ENCODE data around the gene ZNF66. TPM values are rescaled to one million over a fixed set of nuclear protein-coding genes. Genes with fewer than 3 reads are reported as not detected.

The ZNF66 gene
- total RNA-seq = 10.9 TPM

DNA sequence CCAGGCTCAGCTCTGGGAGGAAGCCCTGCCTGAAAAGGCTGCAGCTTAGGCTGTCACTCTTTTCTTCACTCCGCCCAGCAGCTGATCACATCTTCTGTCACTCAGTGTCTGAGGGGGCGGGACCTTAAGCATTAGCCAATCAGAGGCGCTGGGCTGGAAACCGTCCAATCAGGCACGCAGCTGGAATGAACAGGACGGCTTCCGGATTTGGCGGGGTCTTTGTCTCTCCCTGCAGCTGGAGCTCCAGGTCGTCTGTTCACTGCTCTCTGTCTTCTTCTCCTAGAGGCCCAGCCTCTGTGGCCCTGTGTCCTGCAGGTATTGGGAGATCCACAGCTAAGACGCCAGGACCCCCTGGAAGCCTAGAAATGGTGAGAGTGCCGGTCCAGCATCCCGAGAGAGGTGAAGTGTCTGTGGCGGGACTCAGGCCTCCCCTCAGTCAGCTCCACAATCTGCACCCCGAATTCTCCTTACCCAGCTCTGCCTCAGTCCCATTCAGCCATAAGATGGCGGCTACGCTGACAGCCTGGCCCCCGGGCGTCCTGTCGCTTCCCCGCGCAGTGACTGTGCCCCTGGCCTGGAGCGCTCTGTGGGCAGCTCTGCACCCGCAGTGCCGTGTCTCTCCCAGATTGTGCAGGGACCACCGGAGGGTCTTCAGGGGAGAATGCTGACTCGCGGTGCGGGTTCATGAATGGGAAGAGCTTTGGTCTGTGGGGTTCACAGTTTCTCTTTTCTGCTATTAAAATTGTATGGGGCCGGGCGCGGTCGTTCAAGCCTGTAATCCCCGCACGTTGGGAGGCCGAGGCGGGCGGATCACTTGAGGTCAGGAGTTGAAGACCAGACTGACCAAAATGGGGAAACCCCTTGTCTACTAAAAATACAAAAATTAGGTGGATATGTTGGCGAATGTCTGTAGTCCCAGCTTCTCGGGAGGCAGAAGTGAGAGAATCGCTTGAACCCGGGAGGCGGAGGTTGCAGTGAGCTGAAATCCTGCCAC, at the start of gene ZNF66:
Gene ZNF66, plus strand, starts transcription at position 222 of the 994 bp plus-strand sequence. Its CDS starts 144 bp downstream, at position 366.

Other genes starting within 250 kb of the ZNF66 start
- gene ZNF737, start 210.5 kb upstream of the ZNF66 start, total RNA-seq = 49.7 TPM
- 17.6 TPM for gene ZNF626, start 114.7 kb upstream of the ZNF66 start, total RNA-seq
- 25.1 TPM for gene ZNF85, start 146.9 kb downstream of the ZNF66 start, total RNA-seq
- 18.9 TPM for gene ZNF430, start 244.4 kb downstream of the ZNF66 start, total RNA-seq